Lung (tissue), 12 donors: ENCODE data around the gene ALG14. TPM values are rescaled to one million over a fixed set of nuclear protein-coding genes. Genes with fewer than 3 reads are reported as not detected.
A peak's percentile ranks its signal among the peaks of the same experiment; 100 is the strongest.
"Not testable (repeated sequence)": the region's sequence is repeated elsewhere in the genome, so short reads cannot be mapped to it uniquely, and the experiment has no call there.

Experiments
- ATAC-seq: fragments of 200-7000 bp; cut with Tn5 transposase; one replicate; pipeline ENCODE4 v1.9.1; 2020; ENCODE audit warnings: moderate number of reproducible peaks; ENCODE audit not compliant: insufficient read depth, low FRiP score
- DNase-seq, 3 donors: peaks; one replicate each; pipeline ENCODE4 v3.0.0-alpha.2; 2013 to 2017
- H3K27ac ChIP-seq, 2 donors: one replicate each; pipeline ENCODE4 v1.5.1; 2013; ENCODE audit warnings: mild to moderate bottlenecking in 2 of 2, moderate library complexity in 2 of 2, control low read depth in 1 of 2, inconsistent platforms in 1 of 2, low read depth in 1 of 2, low read length in 1 of 2
- H3K27me3 ChIP-seq, 3 donors: one replicate each; pipeline ENCODE4 v1.5.1; 2013; ENCODE audit warnings: low read length in 2 of 3; ENCODE audit not compliant: control insufficient read depth in 3 of 3, insufficient read depth in 3 of 3
- H3K36me3 ChIP-seq, 4 donors: one replicate each; pipeline ENCODE4 v1.5.1; 2013; ENCODE audit warnings: low read length in 4 of 4, mild to moderate bottlenecking in 1 of 4, moderate library complexity in 1 of 4; ENCODE audit not compliant: control insufficient read depth in 4 of 4, insufficient read depth in 4 of 4
- H3K4me1 ChIP-seq, 5 donors: one replicate each; pipeline ENCODE4 v1.5.1; 2013; ENCODE audit warnings: low read length in 5 of 5, mild to moderate bottlenecking in 2 of 5, moderate library complexity in 1 of 5; ENCODE audit not compliant: control insufficient read depth in 5 of 5, insufficient read depth in 5 of 5
- H3K4me3 ChIP-seq: one replicate; pipeline ENCODE4 v1.5.1; 2013; ENCODE audit warnings: mild to moderate bottlenecking, control low read depth, moderate library complexity
- H3K9ac ChIP-seq, 2 donors: one replicate each; pipeline ENCODE4 v1.5.1; 2013; ENCODE audit warnings: low read length in 2 of 2, control low read depth in 1 of 2; ENCODE audit not compliant: insufficient read depth in 1 of 2
- H3K9me3 ChIP-seq, 4 donors: one replicate each; pipeline ENCODE4 v1.5.1; 2013; ENCODE audit warnings: low read length in 3 of 4, mild to moderate bottlenecking in 1 of 4, moderate library complexity in 1 of 4; ENCODE audit not compliant: control insufficient read depth in 4 of 4, insufficient read depth in 3 of 4
- WGBS, 2 donors: extraction: QIAGEN DNeasy Blood & Tissue Kit; methylation state at CpG; one replicate each; pipeline ENCODE4 v1.1.7; 2013; 5-methylcytosine and 5-hydroxymethylcytosine counted together
- polyA plus RNA-seq, 2 donors: library from polyadenylated mRNA; stranded (reverse); fragments of 200-250 nt; gene quantifications; one replicate each; pipeline ENCODE4 v1.2.1, GENCODE V29; 2013
- total RNA-seq, 2 donors: library from RNA; depleted of rRNA in 1 of 2; stranded (reverse); fragments of >200 nt in 1 of 2; gene quantifications; one replicate each; pipeline ENCODE4 v1.2.1, GENCODE V29; 2014 to 2021
- TF ChIP-seq, protein P1 (sequence below): IDR thresholded peaks from 2 replicates; pipeline ENCODE4 v1.5.1; 2012; ENCODE audit warnings: mild to moderate bottlenecking; ENCODE audit errors: control extremely low read depth, extremely low read depth
- donor health status: control.
- donor health status: control.
- donor health status: Bipolar disorder and iron deficiency.
- donor health status: healthy.
- donor health status: DM: yes; HTN: yes; CAD: no.

ALG14 gene
- total and polyA plus RNA-seq, 4 donors, result 0.97 to 7.5 (median 1.6) TPM

DNA sequence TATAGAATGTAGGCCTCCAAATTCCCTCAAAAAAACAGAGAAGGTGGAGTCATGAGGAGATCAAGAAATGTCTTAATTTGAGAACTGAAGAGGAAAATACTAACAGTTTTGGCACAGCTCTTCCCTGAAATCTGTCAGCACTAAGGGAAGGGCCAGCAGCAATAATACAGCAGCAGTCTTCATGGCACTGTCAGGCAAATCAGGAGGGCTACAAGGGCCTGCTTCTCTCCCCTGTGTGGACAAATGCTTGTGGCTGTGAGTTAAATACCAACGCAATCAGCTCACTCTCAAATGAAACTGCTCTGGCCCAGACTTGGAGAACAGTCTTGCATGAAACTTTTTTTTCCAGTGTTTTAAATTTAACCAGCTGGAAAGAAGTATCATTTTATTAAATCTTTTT is 125.3 kb downstream of the ALG14 start:
- DNase-seq (peak in 1 of 3 donors; percentile 61), ATAC-seq (no peak)
- H3K27ac ChIP-seq, result no peak overlapping the region
- TF ChIP-seq, protein P1, sequence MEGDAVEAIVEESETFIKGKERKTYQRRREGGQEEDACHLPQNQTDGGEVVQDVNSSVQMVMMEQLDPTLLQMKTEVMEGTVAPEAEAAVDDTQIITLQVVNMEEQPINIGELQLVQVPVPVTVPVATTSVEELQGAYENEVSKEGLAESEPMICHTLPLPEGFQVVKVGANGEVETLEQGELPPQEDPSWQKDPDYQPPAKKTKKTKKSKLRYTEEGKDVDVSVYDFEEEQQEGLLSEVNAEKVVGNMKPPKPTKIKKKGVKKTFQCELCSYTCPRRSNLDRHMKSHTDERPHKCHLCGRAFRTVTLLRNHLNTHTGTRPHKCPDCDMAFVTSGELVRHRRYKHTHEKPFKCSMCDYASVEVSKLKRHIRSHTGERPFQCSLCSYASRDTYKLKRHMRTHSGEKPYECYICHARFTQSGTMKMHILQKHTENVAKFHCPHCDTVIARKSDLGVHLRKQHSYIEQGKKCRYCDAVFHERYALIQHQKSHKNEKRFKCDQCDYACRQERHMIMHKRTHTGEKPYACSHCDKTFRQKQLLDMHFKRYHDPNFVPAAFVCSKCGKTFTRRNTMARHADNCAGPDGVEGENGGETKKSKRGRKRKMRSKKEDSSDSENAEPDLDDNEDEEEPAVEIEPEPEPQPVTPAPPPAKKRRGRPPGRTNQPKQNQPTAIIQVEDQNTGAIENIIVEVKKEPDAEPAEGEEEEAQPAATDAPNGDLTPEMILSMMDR, result no peak
- WGBS, 2 donors, result 73 to 82% methylated on average over 1 of the region's 1 CpG
- H3K9ac ChIP-seq, result no peak overlapping the region
- H3K9me3 ChIP-seq, result no peaks in the 10 kb centered on the region
- no peaks in the 10 kb centered on the region for H3K27me3 ChIP-seq
- H3K36me3 ChIP-seq, result no peaks in the 10 kb centered on the region
- no peak overlapping the region for H3K4me3 ChIP-seq
- peaks cover 0 to 4% (median 3%) of the 10 kb centered on the region in 5 donors for H3K4me1 ChIP-seq

DNA sequence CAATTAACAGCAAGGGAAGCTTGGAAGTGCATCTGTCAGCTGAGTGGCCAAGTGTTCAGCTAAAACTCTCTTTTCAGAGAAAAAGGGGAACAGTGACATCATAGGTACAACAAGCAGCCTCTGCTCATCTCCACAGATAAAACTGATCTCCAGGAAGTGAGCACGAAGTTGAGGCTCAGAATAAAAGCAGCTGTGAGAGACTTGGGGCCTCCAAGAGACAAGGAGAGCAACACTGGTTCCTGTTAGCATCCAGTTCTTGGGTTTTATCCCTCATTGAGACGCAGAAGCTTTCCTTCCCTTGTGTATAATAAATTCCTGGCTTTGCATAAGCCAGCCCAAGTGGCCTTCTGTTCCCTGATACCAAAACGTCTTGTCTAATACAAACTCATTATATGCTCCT is 125.9 kb downstream of the ALG14 start:
- H3K9ac ChIP-seq, result no peak overlapping the region
- peaks cover 0 to 4% (median 3%) of the 10 kb centered on the region in 5 donors for H3K4me1 ChIP-seq
- TF ChIP-seq, protein P1, result no peak
- ATAC-seq (no peak), DNase-seq (no peak)
- H3K4me3 ChIP-seq, result no peak overlapping the region
- no peaks in the 10 kb centered on the region for H3K27me3 ChIP-seq
- no peaks in the 10 kb centered on the region for H3K36me3 ChIP-seq
- peak overlapping the region; percentile 20 to 33 for H3K27ac ChIP-seq
- WGBS, 2 donors, result 58 to 67% methylated on average over 3 of the region's 3 CpGs
- no peaks in the 10 kb centered on the region for H3K9me3 ChIP-seq

DNA sequence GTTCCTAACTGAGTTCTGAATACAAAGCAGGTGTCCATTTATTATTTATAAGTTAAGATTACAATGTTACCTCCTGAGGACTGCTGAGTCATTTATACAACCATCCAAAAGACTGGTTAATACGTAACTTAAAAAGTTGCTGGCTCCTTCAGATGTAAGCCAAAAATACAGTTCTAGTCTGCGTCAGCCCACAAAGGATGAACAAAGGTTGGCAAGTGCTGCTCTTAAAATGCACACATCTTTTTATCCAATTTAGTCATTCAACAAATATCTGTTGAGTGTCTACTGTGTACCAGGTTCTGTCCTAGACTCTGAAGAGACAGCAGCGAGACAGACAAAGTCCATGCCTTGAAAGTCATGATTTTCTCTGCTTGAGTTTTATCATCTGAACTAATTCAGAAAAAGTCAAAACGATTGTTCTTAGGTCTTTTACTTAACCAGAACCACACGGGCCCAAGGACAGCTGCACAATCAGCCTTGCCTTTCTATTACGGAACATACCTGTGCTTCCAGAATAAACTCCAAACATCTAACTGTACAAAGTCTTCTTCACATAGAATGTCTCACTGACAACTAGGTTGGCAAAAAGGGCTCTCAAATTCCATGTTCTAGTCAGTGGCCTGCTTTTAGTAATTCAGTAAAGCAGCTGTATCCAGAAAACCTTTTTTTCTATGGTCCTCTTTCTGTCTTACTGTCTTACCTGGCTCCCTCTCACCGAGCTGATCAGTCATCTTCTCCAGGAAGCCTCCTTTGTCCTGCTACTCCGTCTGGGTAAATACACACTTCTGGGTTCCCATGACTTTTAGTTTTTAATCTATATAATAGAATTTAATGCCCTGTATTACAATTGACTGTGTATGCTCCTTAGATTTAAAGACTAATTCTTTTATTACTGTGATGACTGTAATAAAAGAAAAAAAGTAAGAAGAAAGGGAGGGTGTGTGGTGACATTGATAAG is 130.3 kb downstream of the ALG14 start:
- H3K36me3 ChIP-seq, result peaks cover 0 to 3% (median 0%) of the 10 kb centered on the region in 4 donors
- H3K9ac ChIP-seq, result no peak overlapping the region
- ATAC-seq (no peak), DNase-seq (no peak)
- H3K27ac ChIP-seq, result no peak overlapping the region
- no peaks in the 10 kb centered on the region for H3K27me3 ChIP-seq
- H3K9me3 ChIP-seq, result no peaks in the 10 kb centered on the region
- no peak overlapping the region for H3K4me3 ChIP-seq
- TF ChIP-seq, protein P1, result no peak
- peaks cover 0 to 2% (median 0%) of the 10 kb centered on the region in 5 donors for H3K4me1 ChIP-seq
- WGBS, 2 donors, result 69 to 80% methylated on average over 8 of the region's 8 CpGs

DNA sequence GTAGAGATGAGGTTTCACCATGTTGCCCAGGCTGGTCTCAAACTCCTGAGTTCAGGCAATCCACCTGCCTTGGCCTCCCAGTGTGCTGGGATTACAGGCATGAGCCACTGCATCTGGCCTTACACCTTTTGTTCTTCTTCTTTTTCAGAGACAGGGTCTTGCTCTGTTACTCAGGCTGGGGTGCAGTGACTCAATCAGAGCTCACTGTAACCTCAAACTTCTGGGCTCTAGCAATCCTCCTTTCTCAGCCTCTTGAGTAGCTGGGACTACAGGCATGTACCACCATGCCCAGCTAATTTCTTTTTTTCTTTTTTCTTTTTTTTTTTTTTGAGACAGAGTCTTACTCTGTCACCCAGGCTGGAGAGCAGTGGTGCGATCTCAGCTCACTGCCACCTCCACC is 131.3 kb downstream of the ALG14 start:
- H3K9me3 ChIP-seq, DNase-seq, H3K27me3 ChIP-seq, H3K36me3 ChIP-seq, H3K4me3 ChIP-seq, H3K4me1 ChIP-seq, H3K9ac ChIP-seq, H3K27ac ChIP-seq, ATAC-seq: not testable (repeated sequence)
- 100% methylated on average over 1 of the region's 1 CpG for WGBS, 2 donors
